ENCODE data around the gene RAPGEF3.

Gene RAPGEF3

GRCh38 chr12:47717443-47718193 is 41.1 kb downstream of the RAPGEF3 start:
- DNase-seq: peak; percentile 56

- no peak for DNase-seq
Measured at GRCh38 chr12:47717046-47717442, 41.6 kb downstream of the RAPGEF3 start.

DNA sequence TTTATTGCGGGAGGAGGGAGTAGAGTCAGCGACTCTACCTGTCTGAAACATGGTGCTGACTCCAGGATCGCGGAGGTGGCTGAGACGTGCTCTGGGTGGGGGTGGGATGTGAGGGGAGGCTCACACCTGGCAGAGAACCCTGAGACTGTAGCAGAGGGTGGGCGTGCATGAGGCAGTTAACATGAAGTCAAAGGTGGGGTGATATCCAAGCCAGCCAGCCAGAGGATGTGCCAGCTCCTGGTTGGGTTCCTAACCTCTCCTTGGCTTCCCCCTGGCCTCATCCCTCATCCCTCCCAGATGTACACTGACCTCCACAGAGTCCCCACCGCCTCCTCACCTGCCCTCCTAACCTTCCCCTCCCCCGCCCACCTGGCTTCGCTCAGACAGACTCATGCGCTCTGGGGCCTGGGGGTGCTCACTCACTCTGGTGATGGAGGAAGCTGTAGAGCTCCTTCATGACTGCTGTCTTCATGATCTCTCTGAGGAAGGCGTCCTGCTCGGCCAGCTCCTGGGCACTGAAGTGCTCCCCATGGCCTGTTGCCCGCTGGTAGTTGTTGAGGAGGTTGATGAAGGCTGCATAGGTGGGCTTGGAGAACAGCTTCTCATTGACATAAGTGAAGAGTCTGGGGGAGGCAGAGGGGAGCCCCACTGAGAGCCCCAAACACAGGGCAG is 42.7 kb downstream of the RAPGEF3 start:
- DNase-seq: no peak

GRCh38 chr12:47715393-47715876 is 43.2 kb downstream of the RAPGEF3 start:
- peak; percentile 74 for DNase-seq

DNA sequence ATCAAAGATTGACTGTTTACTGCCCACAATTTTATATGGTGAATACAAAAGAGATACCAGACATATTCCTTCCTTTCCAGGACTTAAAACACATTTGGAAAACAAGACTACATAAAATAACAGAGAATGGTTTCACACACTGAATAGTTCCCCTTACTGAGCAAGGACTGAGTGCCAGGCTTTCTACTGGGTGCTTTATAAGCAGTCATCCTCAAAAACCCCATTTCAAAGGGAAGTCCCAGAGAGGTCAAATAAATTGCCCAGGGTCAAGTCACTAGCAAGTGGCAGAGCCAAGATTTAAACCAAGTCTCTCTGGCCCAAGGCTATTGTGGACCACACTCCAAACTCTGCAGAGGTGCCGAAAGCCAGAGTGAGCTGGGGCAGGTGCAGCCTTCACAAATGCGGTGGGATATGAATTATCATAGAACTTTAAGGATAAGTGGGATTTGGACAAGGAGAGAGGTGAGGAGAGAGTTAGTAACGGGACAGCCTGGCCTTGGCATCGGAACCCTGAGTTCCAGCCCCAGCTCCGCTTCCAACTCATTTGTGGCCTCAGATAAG is 43.8 kb downstream of the RAPGEF3 start:
- no peak for DNase-seq

DNA sequence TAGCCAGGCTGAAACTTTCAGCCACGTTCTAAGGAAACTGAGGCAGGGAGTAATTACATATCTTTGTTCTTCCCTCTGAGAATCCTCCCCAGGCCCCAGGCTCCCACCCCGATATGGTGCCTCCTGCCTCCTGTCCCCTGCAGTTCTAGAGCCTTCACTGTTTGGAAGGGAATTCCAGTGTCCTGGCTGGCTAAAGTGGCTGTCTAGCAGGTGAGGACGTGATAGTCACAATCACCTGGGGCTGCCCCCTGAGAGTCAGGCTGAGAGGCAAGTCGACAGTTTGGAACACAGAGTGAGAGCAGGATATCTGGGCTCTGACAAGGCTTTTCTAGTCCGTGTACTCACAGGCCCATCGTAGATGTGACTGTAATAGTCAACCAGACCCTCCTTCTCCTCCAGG is 46.5 kb downstream of the RAPGEF3 start:
- DNase-seq: no peak

- no peak for DNase-seq
Measured at GRCh38 chr12:47711448-47711847, 47.2 kb downstream of the RAPGEF3 start.

GRCh38 chr12:47710278-47710677 is 48.4 kb downstream of the RAPGEF3 start:
- no peak for DNase-seq

DNA sequence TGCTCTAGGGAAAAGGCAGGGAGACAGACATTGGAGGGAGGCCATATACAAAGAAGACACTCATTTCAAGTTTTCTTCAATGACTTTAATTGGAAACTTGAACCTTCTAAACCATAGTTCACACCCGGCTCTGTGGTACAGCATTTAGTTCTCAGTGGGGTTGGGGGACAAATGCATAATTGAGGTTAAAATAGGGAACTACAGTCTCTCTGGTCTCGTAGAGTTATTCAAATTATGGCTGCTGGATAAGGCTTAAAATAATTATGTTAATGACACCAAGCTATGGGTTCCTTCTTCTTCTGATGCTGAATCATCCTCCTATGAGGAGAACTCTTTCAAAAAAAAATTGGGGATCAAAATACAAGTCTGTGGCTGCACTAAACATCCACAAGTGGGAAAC is 49.0 kb downstream of the RAPGEF3 start:
- DNase-seq: no peak

DNA sequence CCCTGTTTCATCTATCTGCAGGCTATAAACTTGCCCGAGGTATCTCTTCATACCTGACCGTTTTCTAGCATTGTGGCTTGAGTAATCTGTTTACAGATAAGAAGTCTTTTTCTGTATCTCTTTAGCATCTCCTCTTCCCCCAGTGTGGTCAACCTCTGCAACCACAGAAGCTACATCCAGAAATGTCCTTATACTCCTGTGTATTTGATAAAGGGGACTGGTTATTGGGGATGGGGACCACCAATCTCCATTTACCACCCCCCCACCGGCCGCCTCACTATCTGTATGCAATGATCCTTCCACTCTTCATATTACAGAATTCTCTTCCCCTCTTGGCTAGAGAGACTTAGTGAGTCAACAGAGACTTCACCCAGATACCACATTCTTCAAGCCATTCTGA is 49.4 kb downstream of the RAPGEF3 start:
- DNase-seq: no peak

GRCh38 chr12:47707905-47708543 is 50.7 kb downstream of the RAPGEF3 start:
- DNase-seq: no peak

DNA sequence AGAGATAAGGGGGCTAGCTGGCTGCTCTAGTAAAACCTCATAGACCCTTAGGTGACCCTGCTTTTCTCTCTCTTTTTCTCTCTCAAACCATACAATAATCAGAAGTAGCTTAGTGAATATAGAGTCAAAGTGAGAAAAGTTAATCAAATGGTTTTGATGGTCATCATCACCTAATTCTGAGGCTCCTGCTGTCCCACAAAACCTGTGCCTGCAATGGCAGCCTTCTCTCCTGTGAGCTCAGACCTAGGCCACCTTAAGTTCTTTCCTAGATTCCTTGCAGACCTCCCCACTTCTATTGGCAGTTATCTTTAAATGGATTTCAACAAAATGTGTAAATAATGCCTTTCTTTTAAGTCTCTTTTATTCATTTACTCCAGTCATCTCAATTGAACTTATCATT is 51.3 kb downstream of the RAPGEF3 start:
- DNase-seq: no peak

DNA sequence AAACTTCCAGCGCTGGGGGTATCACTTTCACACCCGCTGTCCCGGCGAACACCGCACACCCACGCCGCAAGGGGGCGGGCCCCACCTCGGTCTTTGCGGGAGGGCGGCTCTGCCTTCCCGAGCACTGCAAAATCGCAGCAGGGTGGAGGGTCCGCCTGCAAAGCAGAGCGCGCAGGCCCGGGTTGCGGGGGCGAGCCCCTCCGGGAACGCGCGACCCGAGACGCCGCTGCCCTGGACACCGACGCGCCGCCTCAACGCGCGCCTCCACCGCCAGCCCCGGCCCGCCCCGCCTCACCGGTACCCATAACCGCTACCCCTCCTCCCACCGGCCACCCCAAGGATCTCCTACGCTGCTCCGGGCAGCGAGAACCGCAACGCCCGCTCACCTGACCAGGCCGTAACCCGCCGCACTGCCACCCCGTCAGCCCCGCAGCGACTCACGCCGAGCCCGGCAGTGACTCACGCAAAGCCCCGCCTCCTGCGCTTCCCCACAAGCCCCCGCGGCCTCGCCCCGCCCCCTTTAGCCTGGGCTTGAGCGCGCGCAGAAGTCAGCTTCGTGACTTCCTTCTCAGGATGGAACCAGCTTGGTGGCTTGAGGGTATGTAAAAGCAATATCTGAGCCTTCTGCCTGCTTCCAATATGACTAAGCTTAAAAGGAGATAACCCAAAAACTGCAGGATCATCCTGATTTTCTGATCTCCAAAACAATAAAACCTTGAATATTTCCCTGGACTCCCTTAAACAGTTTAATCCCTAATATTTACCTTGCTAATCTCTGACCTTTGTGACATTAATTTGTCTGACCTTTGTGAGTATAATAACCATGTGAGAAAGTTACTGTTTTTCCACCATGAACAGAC is 52.9 kb downstream of the RAPGEF3 start, which contains the start of gene RPAP3:
Gene RPAP3 (minus strand): TSS at position 465 of the 860 bp plus-strand sequence. CDS start 3,190 bp downstream, outside the sequence.
- DNase-seq: peak; percentile 97

- DNase-seq: no peak
Measured at GRCh38 chr12:47705229-47705565, 53.5 kb downstream of the RAPGEF3 start.

- DNase-seq: no peak
Measured at GRCh38 chr12:47704719-47705118, 54.0 kb downstream of the RAPGEF3 start.

DNA sequence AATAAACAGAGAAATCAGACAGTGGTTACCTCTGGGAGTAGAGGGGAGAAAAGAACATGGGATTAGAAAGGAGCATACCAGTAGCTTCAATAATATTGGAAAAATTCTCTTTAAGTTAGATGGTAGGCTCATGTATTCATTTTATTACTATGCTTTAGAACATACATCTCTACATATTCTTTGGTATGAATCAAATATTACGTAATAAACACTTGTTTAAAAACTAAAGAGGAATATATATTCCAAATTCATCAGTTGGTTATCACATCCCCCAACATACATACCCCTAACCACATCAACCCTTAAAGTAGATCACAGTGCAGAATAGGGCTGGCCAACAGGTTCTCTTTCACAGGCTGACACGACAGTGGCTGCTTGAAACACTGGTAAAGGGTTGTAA is 58.4 kb downstream of the RAPGEF3 start:
- no peak for DNase-seq

DNA sequence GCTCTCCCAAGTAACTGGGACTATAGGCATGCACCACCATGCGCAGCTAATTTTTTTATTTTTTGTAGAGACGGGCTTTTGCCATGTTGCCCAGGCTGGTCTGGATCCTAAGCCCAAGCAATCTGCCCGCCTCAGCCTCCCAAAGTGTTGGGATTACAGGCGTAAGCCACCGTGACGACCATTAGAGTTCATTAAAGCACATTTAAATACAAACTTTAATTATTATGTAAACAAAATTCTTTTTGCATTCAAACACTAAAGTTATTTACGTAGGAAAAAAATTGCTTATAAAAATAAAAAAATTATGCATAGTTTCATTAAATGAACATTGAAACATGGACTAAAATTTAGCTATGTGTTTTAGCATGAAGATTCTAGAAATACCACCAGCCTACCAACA is 60.0 kb downstream of the RAPGEF3 start:
- DNase-seq: no peak

- DNase-seq: no peak
Measured at GRCh38 chr12:47698055-47698454, 60.6 kb downstream of the RAPGEF3 start.

DNA sequence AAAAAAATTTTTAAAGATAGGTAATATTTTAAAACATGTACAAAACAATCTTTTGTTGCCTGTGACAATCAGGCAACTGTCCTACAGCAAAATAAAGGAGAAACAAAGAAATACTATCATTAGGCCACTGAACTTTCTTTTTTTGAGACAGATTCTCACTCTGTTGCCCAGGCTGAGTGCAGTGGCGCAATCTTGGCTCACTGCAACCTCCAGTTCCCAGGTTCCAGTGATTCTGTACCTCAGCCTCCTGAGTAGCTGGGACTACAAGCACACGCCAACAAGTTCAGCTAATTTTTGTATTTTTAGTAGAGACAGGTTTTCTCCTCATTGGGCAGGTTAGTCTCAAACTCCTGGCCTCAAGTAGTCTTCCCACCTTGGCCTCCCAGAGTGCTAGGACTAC is 69.5 kb downstream of the RAPGEF3 start:
- no peak for DNase-seq

GRCh38 chr12:47687636-47688035 is 71.0 kb downstream of the RAPGEF3 start:
- no peak for DNase-seq

- DNase-seq: no peak
Measured at GRCh38 chr12:47686645-47687240, 71.9 kb downstream of the RAPGEF3 start.

Data from activated T-cell treated with anti-CD3 and anti-CD28 coated beads, Interleukin-2, amount 50 U/mL, for 1 hour (primary cell).